Measurements from ENCODE around the gene LKAAEAR1. TPM values are rescaled to one million over a fixed set of nuclear protein-coding genes. Genes with fewer than 3 reads are reported as not detected.

Gene LKAAEAR1
- total RNA-seq, 1 donor: 0.72 TPM

DNA sequence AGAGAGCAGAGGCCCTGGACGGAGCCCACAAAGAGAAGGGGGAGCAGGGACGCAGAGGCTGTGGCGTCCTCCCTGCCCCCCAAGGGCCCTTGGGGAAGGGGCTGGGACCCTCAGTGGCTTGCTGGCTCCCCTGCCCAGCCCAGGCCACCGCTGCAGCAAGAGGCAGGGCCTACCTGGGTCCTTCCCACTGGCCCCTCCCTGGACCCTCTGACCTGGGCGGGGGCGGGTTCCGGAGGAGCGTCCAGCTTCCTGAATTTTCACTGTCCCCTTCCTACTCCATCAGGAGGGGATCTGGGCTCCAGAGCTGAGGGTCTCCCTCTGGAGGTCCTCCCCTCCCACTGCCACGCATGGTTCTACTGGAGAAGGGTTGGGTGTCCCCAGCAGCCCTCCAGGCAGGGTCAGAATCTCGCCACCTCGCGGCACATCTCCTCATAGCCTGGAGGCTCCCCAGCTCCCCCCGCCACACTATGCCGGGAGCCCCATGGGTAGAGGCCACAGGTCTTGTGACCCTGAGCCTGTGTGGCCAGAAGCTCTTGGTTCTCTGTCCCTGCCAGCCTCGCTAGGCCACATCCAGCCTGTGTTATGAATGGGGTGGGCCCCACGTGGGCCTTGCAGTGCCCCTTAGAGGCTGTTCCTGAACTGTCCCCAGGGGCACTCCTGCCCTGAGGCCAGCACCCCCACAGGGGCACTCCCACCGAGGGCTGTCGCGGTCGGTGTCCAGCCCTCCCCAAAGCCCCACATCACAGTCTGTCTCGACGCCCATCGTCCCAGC, 33.8 kb downstream of the LKAAEAR1 start:
- H4K20me1 ChIP-seq (ENCODE audit: insufficient read depth, low read length): no peaks in the 10 kb centered on the region
- no peak overlapping the region for H3K4me3 ChIP-seq (ENCODE audit: insufficient read depth, low read length)
- H3K9me3 ChIP-seq (ENCODE audit: low read depth, low read length): no peaks in the 10 kb centered on the region
- TF ChIP-seq, protein P1, sequence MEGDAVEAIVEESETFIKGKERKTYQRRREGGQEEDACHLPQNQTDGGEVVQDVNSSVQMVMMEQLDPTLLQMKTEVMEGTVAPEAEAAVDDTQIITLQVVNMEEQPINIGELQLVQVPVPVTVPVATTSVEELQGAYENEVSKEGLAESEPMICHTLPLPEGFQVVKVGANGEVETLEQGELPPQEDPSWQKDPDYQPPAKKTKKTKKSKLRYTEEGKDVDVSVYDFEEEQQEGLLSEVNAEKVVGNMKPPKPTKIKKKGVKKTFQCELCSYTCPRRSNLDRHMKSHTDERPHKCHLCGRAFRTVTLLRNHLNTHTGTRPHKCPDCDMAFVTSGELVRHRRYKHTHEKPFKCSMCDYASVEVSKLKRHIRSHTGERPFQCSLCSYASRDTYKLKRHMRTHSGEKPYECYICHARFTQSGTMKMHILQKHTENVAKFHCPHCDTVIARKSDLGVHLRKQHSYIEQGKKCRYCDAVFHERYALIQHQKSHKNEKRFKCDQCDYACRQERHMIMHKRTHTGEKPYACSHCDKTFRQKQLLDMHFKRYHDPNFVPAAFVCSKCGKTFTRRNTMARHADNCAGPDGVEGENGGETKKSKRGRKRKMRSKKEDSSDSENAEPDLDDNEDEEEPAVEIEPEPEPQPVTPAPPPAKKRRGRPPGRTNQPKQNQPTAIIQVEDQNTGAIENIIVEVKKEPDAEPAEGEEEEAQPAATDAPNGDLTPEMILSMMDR (IDR thresholded peaks at IDR 0.05; ENCODE audit: extremely low read depth, low read depth, low read length): no peak
- no peak for DNase-seq (ENCODE audit: insufficient read length, low spot score, missing footprints)
- peaks cover 24% of the 10 kb centered on the region for H3K27me3 ChIP-seq (ENCODE audit: insufficient read depth, low read length)
- H2AFZ ChIP-seq (ENCODE audit: low read length): no peak overlapping the region
- no peaks in the 10 kb centered on the region for H3K36me3 ChIP-seq (ENCODE audit: insufficient read depth, low read length)
- no peak overlapping the region for H3K4me2 ChIP-seq (ENCODE audit: insufficient read depth, low read length)
- H3K79me2 ChIP-seq (ENCODE audit: insufficient read depth, low read length): no peaks in the 10 kb centered on the region
- peaks cover 6% of the 10 kb centered on the region for H3K4me1 ChIP-seq (ENCODE audit: insufficient read depth, low read length)
- H3K27ac ChIP-seq (ENCODE audit: low read depth, low read length): no peak overlapping the region

DNA sequence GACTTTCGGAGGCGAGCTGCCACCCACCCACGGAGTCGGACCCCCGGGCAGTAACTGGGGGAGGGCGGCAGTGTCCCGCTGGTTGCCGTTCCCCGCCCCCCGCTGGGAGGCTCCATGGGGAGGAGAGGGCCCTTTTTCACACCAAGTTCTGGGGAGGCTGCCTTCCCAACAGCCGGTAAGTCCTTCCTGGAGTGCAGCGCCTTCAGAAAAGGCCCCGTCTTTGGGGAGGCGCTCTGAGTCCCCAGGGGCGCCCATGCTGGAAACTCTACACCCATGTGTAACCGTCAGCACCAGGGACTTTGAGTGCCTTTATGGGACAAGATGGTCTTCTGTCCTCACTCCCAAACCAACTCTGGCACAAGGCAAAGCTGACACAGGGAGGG, 34.3 kb downstream of the LKAAEAR1 start:
- no peak for DNase-seq (ENCODE audit: insufficient read length, low spot score, missing footprints)
- H3K27ac ChIP-seq (ENCODE audit: low read depth, low read length): no peak overlapping the region
- no peak overlapping the region for H3K4me3 ChIP-seq (ENCODE audit: insufficient read depth, low read length)
- peaks cover 6% of the 10 kb centered on the region for H3K4me1 ChIP-seq (ENCODE audit: insufficient read depth, low read length)
- no peak overlapping the region for H2AFZ ChIP-seq (ENCODE audit: low read length)
- no peaks in the 10 kb centered on the region for H3K9me3 ChIP-seq (ENCODE audit: low read depth, low read length)
- no peak overlapping the region for H3K4me2 ChIP-seq (ENCODE audit: insufficient read depth, low read length)
- no peaks in the 10 kb centered on the region for H3K79me2 ChIP-seq (ENCODE audit: insufficient read depth, low read length)
- peaks cover 24% of the 10 kb centered on the region for H3K27me3 ChIP-seq (ENCODE audit: insufficient read depth, low read length)
- H4K20me1 ChIP-seq (ENCODE audit: insufficient read depth, low read length): no peaks in the 10 kb centered on the region
- H3K36me3 ChIP-seq (ENCODE audit: insufficient read depth, low read length): no peaks in the 10 kb centered on the region
- TF ChIP-seq, protein P1 (IDR thresholded peaks at IDR 0.05; ENCODE audit: extremely low read depth, low read depth, low read length): no peak

DNA sequence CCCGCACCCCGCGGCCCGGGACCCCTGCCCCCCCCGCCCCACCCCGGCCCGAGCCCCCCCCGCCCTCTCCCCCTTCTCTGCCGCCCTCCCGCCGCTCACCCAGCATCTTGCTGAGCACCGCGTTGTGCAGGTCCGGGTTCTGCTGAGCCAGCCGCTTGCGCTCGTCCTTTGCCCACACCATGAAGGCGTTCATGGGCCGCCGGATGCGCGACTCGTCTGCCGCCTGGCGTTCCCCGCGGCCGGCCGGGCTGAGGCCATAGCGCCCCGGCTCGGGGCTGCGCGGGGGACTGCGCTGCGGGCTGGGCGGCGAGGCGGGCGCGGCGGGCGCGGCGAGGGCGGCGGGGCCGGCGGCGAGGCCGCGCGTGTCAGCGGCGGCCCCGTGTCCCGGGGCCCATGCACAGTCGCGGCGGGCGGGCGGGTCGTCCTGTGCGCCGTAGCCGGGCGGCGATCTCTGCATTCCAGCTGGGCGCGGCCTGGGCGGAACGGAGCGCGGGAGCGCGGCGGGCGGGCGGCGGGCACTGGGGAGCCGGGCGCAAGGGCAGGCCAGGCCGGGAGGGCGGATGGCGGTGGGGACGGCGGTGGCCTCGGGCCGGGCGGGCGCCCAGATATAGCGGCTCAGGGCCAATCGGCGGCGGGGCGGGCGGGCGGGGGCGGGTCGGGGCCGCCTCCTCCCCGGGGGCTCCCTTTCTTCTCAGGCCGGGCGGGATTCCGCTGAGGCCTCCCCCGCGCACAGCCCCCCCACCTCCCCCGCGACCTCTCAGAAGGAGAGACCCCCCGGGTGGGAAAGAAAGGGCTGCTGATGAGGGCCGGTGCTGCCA, 34.9 kb downstream of the LKAAEAR1 start, which contains the start of gene SOX18:
SOX18 (minus strand) TSS at position 580 of the 818 bp plus-strand sequence; CDS start at position 457, 123 bp downstream.
- TF ChIP-seq, protein P1 (IDR thresholded peaks at IDR 0.05; ENCODE audit: extremely low read depth, low read depth, low read length): no peak
- no peak within 1 kb of the TSS for H3K4me3 ChIP-seq (ENCODE audit: insufficient read depth, low read length)
- no peaks in the 10 kb centered on the region for H3K79me2 ChIP-seq (ENCODE audit: insufficient read depth, low read length)
- H3K9me3 ChIP-seq (ENCODE audit: low read depth, low read length): no peaks in the 10 kb centered on the region
- DNase-seq (ENCODE audit: insufficient read length, low spot score, missing footprints): no peak
- no peak within 1 kb of the TSS for H2AFZ ChIP-seq (ENCODE audit: low read length)
- H3K4me1 ChIP-seq (ENCODE audit: insufficient read depth, low read length): peaks cover 2% of the 10 kb centered on the region
- no peak within 1 kb of the TSS for H3K27ac ChIP-seq (ENCODE audit: low read depth, low read length)
- peaks cover 24% of the 10 kb centered on the region for H3K27me3 ChIP-seq (ENCODE audit: insufficient read depth, low read length)
- H3K36me3 ChIP-seq (ENCODE audit: insufficient read depth, low read length): no peaks in the 10 kb centered on the region
- H4K20me1 ChIP-seq (ENCODE audit: insufficient read depth, low read length): no peaks in the 10 kb centered on the region
- no peak within 1 kb of the TSS for H3K4me2 ChIP-seq (ENCODE audit: insufficient read depth, low read length)

Measured in osteoblast (primary cell).